Breast epithelium (tissue), 4 donors: ENCODE measurements around the gene EEF1AKMT3. TPM values are rescaled to one million over a fixed set of nuclear protein-coding genes. Genes with fewer than 3 reads are reported as not detected.

Experiments used
- DNase-seq, 2 donors: peaks; one replicate each; pipeline ENCODE4 v3.0.0-alpha.2; 2019; ENCODE audit warnings: low spot score in 2 of 2
- H3K27ac ChIP-seq, 2 donors: fragments of 200-600 bp; sonication (generic) in 1 of 2; one replicate each; pipeline ENCODE4 v1.5.1; 2016 to 2019; ENCODE audit warnings: mild to moderate bottlenecking in 1 of 2
- H3K27me3 ChIP-seq, 2 donors: fragments of 200-600 bp; sonication (generic) in 1 of 2; one replicate each; pipeline versions ENCODE4 v1.5.1 to v1.6.0; 2017 to 2019; ENCODE audit warnings: control low read depth in 1 of 2, mild to moderate bottlenecking in 1 of 2
- H3K36me3 ChIP-seq: fragments of 200-600 bp; one replicate; pipeline ENCODE4 v1.5.1; 2019
- H3K4me1 ChIP-seq, 2 donors: fragments of 200-600 bp; sonication (generic); one replicate each; pipeline ENCODE4 v1.5.1; 2016 to 2019; ENCODE audit warnings: control low read depth in 1 of 2
- H3K4me3 ChIP-seq, 3 donors: fragments of 200-600 bp; sonication (generic); 1 replicate in 2 of 3; 2 replicates in 1 of 3; pipeline ENCODE4 v1.5.1; 2016 to 2019; ENCODE audit warnings: mild to moderate bottlenecking in 3 of 3, moderate library complexity in 2 of 3
- H3K9me3 ChIP-seq, 2 donors: fragments of 200-600 bp; sonication (generic) in 1 of 2; one replicate each; pipeline ENCODE4 v1.5.1; 2016 to 2019; ENCODE audit warnings: control low read depth in 1 of 2
- CTCF ChIP-seq, 3 donors: fragments of 450-650 bp; IDR thresholded peaks; one replicate each; pipeline ENCODE4 v1.5.1; 2016 to 2017; ENCODE audit warnings: antibody characterized with exemption in 3 of 3, mild to moderate bottlenecking in 3 of 3, moderate library complexity in 3 of 3
- POLR2A ChIP-seq: fragments of 450-650 bp; IDR thresholded peaks from one replicate; pipeline ENCODE4 v1.6.1; 2016; ENCODE audit warnings: antibody characterized with exemption, mild to moderate bottlenecking, moderate library complexity
- POLR2AphosphoS5 ChIP-seq, 3 donors: sonication (generic); formaldehyde crosslinking; IDR thresholded peaks; one replicate each; pipeline ENCODE4 v1.6.1; 2017; ENCODE audit warnings: antibody characterized with exemption in 3 of 3
- intact Hi-C: fragments of 100-400 bp; cut with DNase I; formaldehyde crosslinking; loops from one replicate; pipeline ENCODE4 v1.15.1; 2023; ENCODE audit warnings: low total_unique reads
- total RNA-seq, 3 donors: library from RNA; depleted of rRNA; stranded (reverse); fragments of >200 nt; gene quantifications; one replicate each; pipeline ENCODE4 v1.1.0, GENCODE V29; 2016

The EEF1AKMT3 gene
- total RNA-seq, 3 donors from 2014 or later: 15.7 to 18.1 (median 16.5) TPM

GRCh38 chr12:57751788-57752667, 20.4 kb upstream of the EEF1AKMT3 start, which contains the start of gene CDK4:
CDK4 (minus strand) TSS chr12:57752310; CDS start chr12:57751717, 593 bp downstream.
- H3K27me3 ChIP-seq: no peaks in the 10 kb centered on the region
- peak within 1 kb of the TSS; percentile 68 to 85 (median 68) for H3K4me3 ChIP-seq
- intact Hi-C loops: no loop called here
- no peaks in the 10 kb centered on the region for H3K36me3 ChIP-seq
- H3K27ac ChIP-seq: peak within 1 kb of the TSS; percentile 89 to 94
- peak; percentile 99 to 100 for DNase-seq
- TF ChIP-seq CTCF (IDR thresholded peaks at IDR 0.05): no peak
- TF ChIP-seq POLR2A: peak; percentile 31
- TF ChIP-seq POLR2AphosphoS5 (IDR thresholded peaks at IDR 0.05): peak; percentile 73 to 97 (median 84)
- no peaks in the 10 kb centered on the region for H3K9me3 ChIP-seq
- H3K4me1 ChIP-seq: peaks cover 0 to 18% of the 10 kb centered on the region in 2 donors

GRCh38 chr12:57752668-57753000, 19.8 kb upstream of the EEF1AKMT3 start:
- intact Hi-C loops: no loop called here
- TF ChIP-seq POLR2AphosphoS5 (IDR thresholded peaks at IDR 0.05): no peak
- TF ChIP-seq POLR2A: no peak
- TF ChIP-seq CTCF (IDR thresholded peaks at IDR 0.05): no peak
- Histone ChIP-seq H3K27ac (peak overlapping the region; percentile 89 to 94), H3K27me3 (no peaks in the 10 kb centered on the region), H3K4me1 (peaks cover 0 to 18% of the 10 kb centered on the region in 2 donors), H3K9me3 (no peaks in the 10 kb centered on the region), H3K4me3 (peak overlapping the region; percentile 68 to 85 (median 68)), H3K36me3 (no peaks in the 10 kb centered on the region)
- no peak for DNase-seq

GRCh38 chr12:57753756-57754337, 18.6 kb upstream of the EEF1AKMT3 start:
- Histone ChIP-seq H3K27me3 (no peaks in the 10 kb centered on the region), H3K27ac (peak overlapping the region in 1 of 2 donors; percentile 87), H3K4me3 (no peak overlapping the region), H3K9me3 (no peaks in the 10 kb centered on the region), H3K4me1 (peaks cover 0 to 18% of the 10 kb centered on the region in 2 donors), H3K36me3 (no peaks in the 10 kb centered on the region)
- intact Hi-C loops: no loop called here
- TF ChIP-seq POLR2AphosphoS5 (IDR thresholded peaks at IDR 0.05) (no peak), CTCF (IDR thresholded peaks at IDR 0.05) (no peak), POLR2A (no peak)
- no peak for DNase-seq

- TF ChIP-seq POLR2A: no peak
- TF ChIP-seq CTCF (IDR thresholded peaks at IDR 0.05): no peak
- TF ChIP-seq POLR2AphosphoS5 (IDR thresholded peaks at IDR 0.05): peak in 1 of 3 donors; percentile 18
- peaks cover 0 to 18% of the 10 kb centered on the region in 2 donors for H3K4me1 ChIP-seq
- intact Hi-C loops: no loop called here
- peak within 1 kb of the TSS; percentile 79 to 87 for H3K27ac ChIP-seq
- peak in 1 of 2 donors; percentile 65 for DNase-seq
- H3K27me3 ChIP-seq: no peaks in the 10 kb centered on the region
- no peaks in the 10 kb centered on the region for H3K36me3 ChIP-seq
- peak within 1 kb of the TSS; percentile 58 to 92 (median 84) for H3K4me3 ChIP-seq
- H3K9me3 ChIP-seq: no peaks in the 10 kb centered on the region
These were observed 17.8 kb upstream of the EEF1AKMT3 start, which contains the start of gene MARCHF9 for GRCh38 chr12:57754411-57755193. MARCHF9 (plus strand) TSS chr12:57755103; CDS start chr12:57755529, 426 bp downstream.
